ENCODE measurements around the gene CDC14B.
A peak's percentile ranks its signal among the peaks of the same experiment; 100 is the strongest.

CDC14B gene

DNA sequence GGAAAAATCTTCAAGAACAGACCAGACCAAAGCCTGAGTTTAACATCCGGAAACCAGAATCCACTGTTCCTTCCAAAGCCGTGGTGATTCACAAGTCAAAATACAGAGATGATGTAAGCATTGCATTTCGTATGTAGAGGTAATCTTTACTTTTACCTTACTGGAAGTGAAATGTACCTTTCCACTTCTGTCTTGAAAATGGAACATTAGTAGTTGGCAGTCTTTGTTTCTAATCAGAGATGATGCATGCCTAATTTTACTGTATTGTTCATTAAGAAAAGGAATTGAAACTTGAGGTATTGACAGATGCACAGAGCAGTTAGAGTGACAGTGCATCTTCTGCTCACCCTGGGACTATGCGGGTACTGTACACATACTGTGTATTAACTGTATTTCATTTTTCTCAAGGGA, 135.1 kb downstream of the CDC14B start:
- no peak for DNase-seq (ENCODE audit: low spot score)

DNA sequence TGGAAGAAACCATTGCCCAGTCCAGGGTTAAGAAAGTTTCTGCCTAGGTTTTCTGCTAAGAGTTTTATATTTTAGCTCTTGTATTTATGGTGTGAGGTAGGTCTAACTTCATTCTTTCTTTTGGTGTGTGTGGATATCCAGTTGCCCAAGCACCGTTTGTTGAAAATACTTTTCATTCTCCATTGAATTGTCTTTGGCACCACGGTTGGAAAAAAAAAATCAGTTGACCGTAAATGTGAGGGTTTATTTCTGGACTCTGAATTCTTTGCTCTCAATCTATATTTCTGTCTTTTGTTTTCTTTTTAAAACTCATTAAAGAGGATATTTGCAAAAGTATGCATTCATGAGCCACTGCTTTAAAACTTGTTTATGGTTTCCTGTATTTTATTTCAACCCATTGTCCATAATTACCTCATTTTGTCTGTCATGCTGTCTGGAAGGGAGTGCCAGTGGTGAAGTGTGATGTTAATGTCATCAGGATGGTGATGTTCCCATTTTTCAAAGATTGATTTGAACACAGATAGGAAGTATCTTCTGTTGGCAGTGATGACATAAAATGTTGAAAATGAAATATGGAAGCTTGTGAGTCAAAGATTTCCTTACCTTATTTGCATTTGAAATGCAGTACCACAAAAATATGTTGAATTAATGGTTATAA, 135.8 kb downstream of the CDC14B start:
- no peak for DNase-seq (ENCODE audit: low spot score)

DNA sequence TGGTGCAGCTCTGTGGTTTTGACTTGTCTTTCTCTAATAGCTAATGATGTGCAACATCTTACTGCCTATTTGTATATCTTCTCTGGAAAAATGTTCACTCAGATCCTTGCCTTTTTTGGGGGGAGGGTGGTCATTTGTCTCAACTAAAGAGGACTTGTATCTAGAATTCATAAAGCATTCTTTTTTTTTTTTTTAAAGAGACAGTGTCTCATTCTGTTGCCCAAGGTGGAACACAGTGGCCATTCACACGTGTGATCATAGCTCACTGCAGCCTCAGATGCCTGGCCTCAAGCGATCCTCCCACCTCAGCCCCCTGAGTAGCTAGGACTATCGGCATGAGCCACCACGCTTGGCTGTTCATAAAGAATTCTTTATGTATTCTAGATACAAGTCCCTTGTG, 136.4 kb downstream of the CDC14B start:
- DNase-seq (ENCODE audit: low spot score) = no peak

GRCh38 chr9:96482476-96482875, 137.2 kb downstream of the CDC14B start:
- DNase-seq (ENCODE audit: low spot score) = no peak

- no peak for DNase-seq (ENCODE audit: low spot score)
Measured at GRCh38 chr9:96480736-96481135, 138.9 kb downstream of the CDC14B start.

- peak; percentile 30 for DNase-seq (ENCODE audit: low spot score)
Measured at GRCh38 chr9:96478829-96479371, 140.7 kb downstream of the CDC14B start.

- DNase-seq (ENCODE audit: low spot score) = no peak
Measured at GRCh38 chr9:96476591-96476990, 143.1 kb downstream of the CDC14B start.

GRCh38 chr9:96476013-96476412, 143.6 kb downstream of the CDC14B start:
- DNase-seq (ENCODE audit: low spot score) = no peak

DNA sequence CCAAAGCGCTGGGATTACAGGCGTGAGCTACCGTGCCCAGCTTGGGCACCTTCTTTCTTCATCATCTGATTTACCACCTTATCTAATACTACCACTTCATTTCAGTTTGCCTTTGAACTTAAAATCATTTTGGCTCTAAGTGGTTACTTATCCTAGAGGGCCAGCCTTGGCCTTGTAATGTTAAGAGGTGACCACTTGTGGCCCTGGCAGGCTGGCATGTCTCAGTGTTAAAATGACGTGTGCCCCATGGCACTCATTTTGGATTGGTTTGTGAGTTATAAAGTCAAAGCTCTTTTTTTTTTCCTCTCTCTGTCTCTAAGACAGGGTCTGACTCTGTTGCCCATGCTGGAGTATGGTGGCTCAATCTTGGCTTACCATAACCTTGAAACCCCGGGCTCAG, 151.9 kb downstream of the CDC14B start:
- DNase-seq (ENCODE audit: low spot score) = no peak

DNA sequence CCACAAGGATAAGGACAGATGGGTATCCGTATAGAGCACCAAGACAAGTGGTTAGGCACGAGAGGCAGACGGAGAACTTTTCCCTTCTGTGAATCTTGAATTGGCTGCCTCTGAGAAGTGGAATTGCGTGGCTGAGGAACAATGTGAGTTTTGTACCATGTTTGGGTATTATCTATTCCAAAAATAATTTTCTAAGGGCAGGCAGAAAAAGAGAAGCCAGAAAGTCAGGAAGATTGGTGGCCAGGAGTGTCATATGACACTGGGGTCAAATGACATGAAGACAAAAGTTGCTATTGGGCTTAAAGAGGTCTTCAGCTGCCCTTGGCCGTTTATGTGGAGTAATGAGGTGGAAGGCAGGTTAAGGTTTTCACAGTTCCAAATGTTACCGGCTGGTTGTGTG, 155.2 kb downstream of the CDC14B start:
- no peak for DNase-seq (ENCODE audit: low spot score)

GRCh38 chr9:96462541-96462940, 157.1 kb downstream of the CDC14B start:
- DNase-seq (ENCODE audit: low spot score) = no peak

DNA sequence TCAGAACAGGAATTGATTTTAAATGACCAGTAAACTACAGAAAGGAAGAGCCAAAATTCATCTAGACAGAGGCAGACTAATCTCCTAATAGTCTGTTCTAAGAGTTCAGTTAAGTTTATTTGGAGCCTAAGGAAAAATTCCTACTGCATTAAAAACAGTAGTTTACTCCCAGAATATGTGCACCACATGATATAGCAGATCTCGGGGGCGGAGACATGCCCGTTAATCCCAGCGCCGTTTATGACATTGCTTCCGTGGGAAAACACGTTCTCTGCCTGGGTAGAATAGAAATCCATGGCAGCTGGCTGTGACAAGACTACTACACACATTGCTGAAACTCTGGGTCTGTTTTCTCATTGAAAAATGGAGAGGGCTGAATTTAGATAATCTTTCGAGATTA, 158.3 kb downstream of the CDC14B start:
- DNase-seq (ENCODE audit: low spot score) = no peak

- no peak for DNase-seq (ENCODE audit: low spot score)
Measured at GRCh38 chr9:96460882-96461281, 158.8 kb downstream of the CDC14B start.

DNA sequence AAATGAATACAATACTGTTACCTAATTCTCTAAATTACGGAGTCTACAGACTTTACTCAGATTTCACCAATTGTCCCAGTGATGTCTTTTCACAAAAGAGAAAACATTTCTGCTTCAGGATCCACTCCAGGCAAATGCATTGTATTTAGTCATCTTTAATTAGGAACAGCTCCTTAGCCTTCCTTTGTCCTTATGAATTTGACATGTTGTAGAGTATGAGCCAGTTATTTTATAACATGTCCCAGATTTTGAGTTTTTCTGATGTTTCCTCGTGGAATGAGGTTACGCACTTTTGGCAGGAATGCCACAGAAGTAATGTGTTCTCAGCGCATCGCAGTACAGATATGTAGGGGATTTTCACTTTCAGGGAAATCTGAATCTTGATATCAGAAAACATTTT, 159.2 kb downstream of the CDC14B start:
- no peak for DNase-seq (ENCODE audit: low spot score)

DNA sequence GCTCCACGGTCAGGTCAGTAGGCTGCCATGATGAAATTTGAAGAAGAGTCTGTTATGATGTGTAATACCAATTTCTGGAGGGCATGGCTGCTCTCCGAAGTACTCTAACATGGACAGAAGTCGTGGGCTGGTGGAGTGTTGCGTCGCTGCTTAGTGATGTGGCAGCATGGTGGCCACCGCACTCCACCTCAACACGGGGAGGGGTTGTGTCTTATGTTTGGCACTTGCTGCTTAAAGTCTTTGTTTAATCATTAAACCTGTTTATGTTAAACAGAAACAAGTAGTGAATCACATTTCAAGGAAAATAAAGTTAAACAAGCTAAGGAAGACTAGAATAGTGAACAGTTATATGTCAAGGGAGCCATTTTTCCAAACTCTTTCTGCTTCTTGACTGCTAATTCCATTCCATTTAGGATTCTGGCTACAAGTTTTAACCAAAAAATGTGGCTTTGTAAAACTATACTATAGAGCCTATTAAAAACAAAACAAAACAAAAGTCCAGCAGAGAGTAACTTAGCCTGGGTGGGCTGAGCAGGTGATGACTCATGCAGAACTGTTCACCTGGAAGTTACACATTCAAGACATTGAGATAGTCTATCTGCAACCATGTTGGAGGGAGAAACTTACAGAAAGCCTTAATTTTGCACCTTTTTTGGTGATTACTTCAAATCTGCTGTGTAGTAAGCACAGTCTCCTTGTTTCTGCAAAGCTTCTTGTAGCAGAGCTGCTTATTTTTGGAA, 160.2 kb downstream of the CDC14B start:
- peak; percentile 32 for DNase-seq (ENCODE audit: low spot score)

DNA sequence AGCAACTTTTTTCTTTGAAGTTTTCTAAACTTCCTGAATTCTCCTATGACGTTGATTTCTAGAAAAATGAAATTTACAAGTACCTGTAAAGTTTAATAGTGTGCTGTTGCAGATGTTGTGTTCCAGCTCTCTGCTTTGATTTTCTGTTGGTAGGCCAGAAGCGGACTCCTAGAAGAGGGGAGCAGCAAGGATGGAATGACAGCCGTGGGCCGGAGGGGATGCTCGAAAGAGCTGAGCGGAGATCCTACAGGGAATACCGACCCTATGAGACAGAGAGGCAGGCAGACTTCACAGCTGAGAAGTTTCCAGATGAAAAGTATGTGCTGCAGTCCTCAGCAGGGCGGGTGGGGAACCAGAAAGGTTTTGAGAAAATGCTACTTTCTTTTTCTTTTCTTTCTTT, 161.4 kb downstream of the CDC14B start:
- DNase-seq (ENCODE audit: low spot score) = no peak

DNA sequence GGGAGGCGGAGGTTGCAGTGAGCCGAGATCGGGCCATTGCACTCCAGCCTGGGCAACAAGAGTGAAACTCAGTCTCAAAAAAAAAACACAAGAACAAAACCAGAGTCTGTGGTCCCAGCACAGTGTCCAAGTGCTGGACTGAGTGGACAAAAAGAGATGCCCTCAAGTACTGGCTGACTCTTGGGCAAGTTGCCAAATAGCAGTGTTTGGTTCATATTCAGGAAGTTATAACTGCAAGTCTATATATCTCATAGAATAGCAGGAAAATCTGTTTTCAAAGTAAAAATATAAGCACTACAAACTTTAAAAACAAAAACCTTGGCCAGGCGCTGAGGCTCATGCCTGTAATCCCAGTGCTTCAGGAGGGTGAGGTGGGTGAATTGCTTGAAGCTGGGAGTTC, 162.4 kb downstream of the CDC14B start:
- no peak for DNase-seq (ENCODE audit: low spot score)

- peak; percentile 57 for DNase-seq (ENCODE audit: low spot score)
Measured at GRCh38 chr9:96453625-96454024, 166.0 kb downstream of the CDC14B start.

DNA sequence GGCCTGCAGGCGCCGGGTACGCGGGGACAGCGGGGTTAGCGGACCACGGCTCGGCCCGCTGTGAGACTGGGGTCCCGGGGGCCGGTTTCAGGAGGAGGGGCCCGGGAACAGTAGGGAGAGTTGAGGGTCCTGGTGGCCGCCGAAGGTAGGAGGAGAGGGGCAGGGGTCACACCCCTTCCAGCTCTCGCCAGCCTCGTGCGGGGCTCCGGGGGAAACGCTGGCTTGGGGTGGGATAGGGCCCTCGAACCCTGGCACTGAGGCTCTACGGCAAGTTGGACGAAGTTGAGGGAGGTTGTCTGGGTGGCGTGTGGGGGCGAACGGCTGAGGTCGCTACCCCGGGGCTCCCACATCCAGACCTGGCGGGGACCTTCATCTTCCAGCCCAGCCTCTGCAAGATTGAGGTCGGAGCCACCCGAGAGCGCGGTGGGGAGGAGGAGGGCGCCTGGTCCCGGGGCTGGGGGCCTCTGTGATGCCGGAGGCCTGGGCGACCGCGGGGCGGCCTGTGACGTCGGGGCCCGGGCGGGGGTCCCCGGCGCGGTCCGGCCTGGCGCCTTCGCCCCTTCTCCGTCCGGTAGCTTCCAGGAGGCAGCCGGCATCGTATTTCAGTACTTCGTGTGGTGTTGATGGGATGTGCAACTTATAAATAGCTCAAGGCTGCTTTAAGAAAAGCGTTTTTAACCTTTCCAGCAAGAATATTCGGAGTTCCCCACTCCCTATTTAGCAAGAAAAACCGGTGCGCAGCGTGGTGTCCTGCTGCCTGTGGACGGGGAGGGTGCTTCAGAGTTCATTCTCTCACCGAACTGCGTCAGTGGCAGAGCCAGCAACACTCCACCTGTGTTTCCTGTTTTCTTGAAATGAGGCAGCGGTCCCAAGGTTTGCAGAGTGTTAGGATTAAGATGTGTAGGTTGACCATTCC, 168.8 kb downstream of the CDC14B start:
- peak; percentile 56 for DNase-seq (ENCODE audit: low spot score)
